ENCODE measurements around the gene CLMN.

DNA sequence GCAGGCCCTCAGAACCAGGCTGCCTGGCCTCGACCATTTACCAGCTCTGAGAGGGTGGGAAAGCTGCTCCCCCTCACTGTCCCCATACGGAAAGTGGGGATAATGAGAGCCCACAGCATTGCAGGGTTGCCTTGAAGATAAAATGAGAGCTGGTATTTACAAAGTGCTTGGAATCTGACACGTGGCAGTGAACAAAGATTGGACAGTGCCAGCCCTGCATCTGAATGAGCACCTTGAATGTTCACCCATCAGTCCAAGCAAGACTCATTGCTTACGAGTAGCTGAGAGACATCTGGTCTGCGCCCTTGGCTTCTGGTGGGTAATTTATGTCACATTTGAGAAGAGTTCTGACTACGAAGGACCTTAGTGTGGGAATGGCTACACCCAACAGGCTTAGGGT is 67.5 kb downstream of the CLMN start:
- TF ChIP-seq POLR2A (IDR thresholded peaks at IDR 0.05; ENCODE audit: borderline replicate concordance, extremely low read depth, insufficient read depth, insufficient read length) (no peak), EZH2phosphoT487 (IDR thresholded peaks at IDR 0.05; ENCODE audit: borderline replicate concordance) (no peak), CEBPB (IDR thresholded peaks at IDR 0.05; ENCODE audit: low read depth) (no peak), SP1 (IDR thresholded peaks at IDR 0.05; ENCODE audit: low read depth) (no peak), JUND (IDR thresholded peaks at IDR 0.05) (no peak), TCF7L2 (IDR thresholded peaks at IDR 0.05; ENCODE audit: borderline replicate concordance, extremely low read depth, insufficient read depth, insufficient read length) (no peak), ZNF274 (IDR thresholded peaks at IDR 0.05; ENCODE audit: low read depth, low read length) (no peak), POLR2AphosphoS5 (IDR thresholded peaks at IDR 0.05; ENCODE audit: low read depth, low read length) (no peak)
- TF ChIP-seq, protein P1, sequence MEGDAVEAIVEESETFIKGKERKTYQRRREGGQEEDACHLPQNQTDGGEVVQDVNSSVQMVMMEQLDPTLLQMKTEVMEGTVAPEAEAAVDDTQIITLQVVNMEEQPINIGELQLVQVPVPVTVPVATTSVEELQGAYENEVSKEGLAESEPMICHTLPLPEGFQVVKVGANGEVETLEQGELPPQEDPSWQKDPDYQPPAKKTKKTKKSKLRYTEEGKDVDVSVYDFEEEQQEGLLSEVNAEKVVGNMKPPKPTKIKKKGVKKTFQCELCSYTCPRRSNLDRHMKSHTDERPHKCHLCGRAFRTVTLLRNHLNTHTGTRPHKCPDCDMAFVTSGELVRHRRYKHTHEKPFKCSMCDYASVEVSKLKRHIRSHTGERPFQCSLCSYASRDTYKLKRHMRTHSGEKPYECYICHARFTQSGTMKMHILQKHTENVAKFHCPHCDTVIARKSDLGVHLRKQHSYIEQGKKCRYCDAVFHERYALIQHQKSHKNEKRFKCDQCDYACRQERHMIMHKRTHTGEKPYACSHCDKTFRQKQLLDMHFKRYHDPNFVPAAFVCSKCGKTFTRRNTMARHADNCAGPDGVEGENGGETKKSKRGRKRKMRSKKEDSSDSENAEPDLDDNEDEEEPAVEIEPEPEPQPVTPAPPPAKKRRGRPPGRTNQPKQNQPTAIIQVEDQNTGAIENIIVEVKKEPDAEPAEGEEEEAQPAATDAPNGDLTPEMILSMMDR (IDR thresholded peaks at IDR 0.05 in 2 of 3, conservative IDR thresholded peaks at IDR 0.05 in 1 of 3; ENCODE audit: borderline replicate concordance in 1 of 3, insufficient read depth in 1 of 3, low read depth in 2 of 3, low read length in 2 of 3), result no peak
- TF ChIP-seq, protein P2, sequence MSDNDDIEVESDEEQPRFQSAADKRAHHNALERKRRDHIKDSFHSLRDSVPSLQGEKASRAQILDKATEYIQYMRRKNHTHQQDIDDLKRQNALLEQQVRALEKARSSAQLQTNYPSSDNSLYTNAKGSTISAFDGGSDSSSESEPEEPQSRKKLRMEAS (IDR thresholded peaks at IDR 0.05), result no peak
- TF ChIP-seq, protein P3, sequence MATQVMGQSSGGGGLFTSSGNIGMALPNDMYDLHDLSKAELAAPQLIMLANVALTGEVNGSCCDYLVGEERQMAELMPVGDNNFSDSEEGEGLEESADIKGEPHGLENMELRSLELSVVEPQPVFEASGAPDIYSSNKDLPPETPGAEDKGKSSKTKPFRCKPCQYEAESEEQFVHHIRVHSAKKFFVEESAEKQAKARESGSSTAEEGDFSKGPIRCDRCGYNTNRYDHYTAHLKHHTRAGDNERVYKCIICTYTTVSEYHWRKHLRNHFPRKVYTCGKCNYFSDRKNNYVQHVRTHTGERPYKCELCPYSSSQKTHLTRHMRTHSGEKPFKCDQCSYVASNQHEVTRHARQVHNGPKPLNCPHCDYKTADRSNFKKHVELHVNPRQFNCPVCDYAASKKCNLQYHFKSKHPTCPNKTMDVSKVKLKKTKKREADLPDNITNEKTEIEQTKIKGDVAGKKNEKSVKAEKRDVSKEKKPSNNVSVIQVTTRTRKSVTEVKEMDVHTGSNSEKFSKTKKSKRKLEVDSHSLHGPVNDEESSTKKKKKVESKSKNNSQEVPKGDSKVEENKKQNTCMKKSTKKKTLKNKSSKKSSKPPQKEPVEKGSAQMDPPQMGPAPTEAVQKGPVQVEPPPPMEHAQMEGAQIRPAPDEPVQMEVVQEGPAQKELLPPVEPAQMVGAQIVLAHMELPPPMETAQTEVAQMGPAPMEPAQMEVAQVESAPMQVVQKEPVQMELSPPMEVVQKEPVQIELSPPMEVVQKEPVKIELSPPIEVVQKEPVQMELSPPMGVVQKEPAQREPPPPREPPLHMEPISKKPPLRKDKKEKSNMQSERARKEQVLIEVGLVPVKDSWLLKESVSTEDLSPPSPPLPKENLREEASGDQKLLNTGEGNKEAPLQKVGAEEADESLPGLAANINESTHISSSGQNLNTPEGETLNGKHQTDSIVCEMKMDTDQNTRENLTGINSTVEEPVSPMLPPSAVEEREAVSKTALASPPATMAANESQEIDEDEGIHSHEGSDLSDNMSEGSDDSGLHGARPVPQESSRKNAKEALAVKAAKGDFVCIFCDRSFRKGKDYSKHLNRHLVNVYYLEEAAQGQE (IDR thresholded peaks at IDR 0.05; ENCODE audit: low read depth), result no peak
